Keratinocyte (primary cell): Measurements from ENCODE around the gene PARP3. TPM values are rescaled to one million over a fixed set of nuclear protein-coding genes. Genes with fewer than 3 reads are reported as not detected.

Source experiments
- DNase-seq: peaks from one replicate; pipeline ENCODE4 v3.0.0-alpha.2; 2011; ENCODE audit warnings: low read depth, missing footprints, low spot score
- FAIRE-seq: peaks from 2 replicates; lab custom pipeline; 2011; peaks lifted over from hg19 to GRCh38; lab: Jason Lieb, UNC
- H2AFZ ChIP-seq: 2 replicates; pipeline ENCODE4 v1.6.0; 2012; ENCODE audit warnings: low read length, control low read depth, inconsistent platforms; ENCODE audit not compliant: control insufficient read depth
- H3K27ac ChIP-seq: 2 replicates; pipeline ENCODE4 v1.5.1; 2011; ENCODE audit warnings: low read length; ENCODE audit not compliant: control insufficient read depth, insufficient read depth
- H3K27me3 ChIP-seq: 3 replicates; pipeline ENCODE4 v1.6.0; 2011; ENCODE audit warnings: low read length; ENCODE audit not compliant: control insufficient read depth, insufficient read depth; ENCODE audit errors: extremely low read depth
- H3K36me3 ChIP-seq, 2 experiments: 2 replicates in 1 of 2; 3 replicates in 1 of 2; pipeline ENCODE4 v1.5.1; 2011; ENCODE audit warnings: low read length in 2 of 2, mild to moderate bottlenecking in 1 of 2; ENCODE audit not compliant: control insufficient read depth in 2 of 2, insufficient read depth in 2 of 2; ENCODE audit errors: extremely low read depth in 1 of 2
- H3K4me1 ChIP-seq: 3 replicates; pipeline ENCODE4 v1.5.1; 2011; ENCODE audit warnings: low read length; ENCODE audit not compliant: control insufficient read depth, insufficient read depth; ENCODE audit errors: extremely low read depth
- H3K4me2 ChIP-seq: 3 replicates; pipeline ENCODE4 v1.6.0; 2011; ENCODE audit warnings: low read depth, low read length; ENCODE audit not compliant: control insufficient read depth, insufficient read depth; ENCODE audit errors: extremely low read depth
- H3K4me3 ChIP-seq, 3 experiments: fragments of 200-600 bp in 1 of 3; sonication (generic) in 1 of 3; 2 replicates in 2 of 3; 3 replicates in 1 of 3; pipeline ENCODE4 v1.5.1; 2011 to 2016; ENCODE audit warnings: low read length in 3 of 3, mild to moderate bottlenecking in 3 of 3, control low read depth in 2 of 3, inconsistent platforms in 1 of 3, low read depth in 1 of 3, mixed read lengths in 1 of 3, mixed run types in 1 of 3, moderate library complexity in 1 of 3; ENCODE audit not compliant: control insufficient read depth in 2 of 3, insufficient read depth in 2 of 3; ENCODE audit errors: extremely low read depth in 1 of 3
- H3K79me2 ChIP-seq: 2 replicates; pipeline ENCODE4 v1.6.0; 2012; ENCODE audit warnings: low read length; ENCODE audit not compliant: control insufficient read depth, insufficient read depth
- H3K9ac ChIP-seq: 3 replicates; pipeline ENCODE4 v1.6.0; 2011; ENCODE audit warnings: low read length; ENCODE audit not compliant: control insufficient read depth, insufficient read depth; ENCODE audit errors: extremely low read depth
- H3K9me1 ChIP-seq: 3 replicates; pipeline ENCODE4 v1.6.0; 2011; ENCODE audit warnings: low read length; ENCODE audit not compliant: control insufficient read depth, insufficient read depth; ENCODE audit errors: extremely low read depth
- H3K9me3 ChIP-seq: 2 replicates; pipeline ENCODE4 v1.5.1; 2012; ENCODE audit warnings: low read depth, low read length; ENCODE audit not compliant: control insufficient read depth
- H4K20me1 ChIP-seq: 3 replicates; pipeline ENCODE4 v1.6.0; 2011; ENCODE audit warnings: low read length; ENCODE audit not compliant: control insufficient read depth, insufficient read depth; ENCODE audit errors: extremely low read depth
- CTCF ChIP-seq, 3 experiments: IDR thresholded peaks in 1 of 3; conservative IDR thresholded peaks in 1 of 3; optimal IDR thresholded peaks in 1 of 3; 2 replicates in 2 of 3; 3 replicates in 1 of 3; pipeline versions ENCODE3 to v1.5.1; 2011; ENCODE audit warnings: low read length in 3 of 3, mild to moderate bottlenecking in 3 of 3, moderate library complexity in 2 of 3, control low read depth in 1 of 3, inconsistent platforms in 1 of 3; ENCODE audit not compliant: insufficient read depth in 2 of 3; ENCODE audit errors: extremely low read depth in 1 of 3
- EZH2 ChIP-seq: IDR thresholded peaks from one replicate; pipeline ENCODE4 v1.6.1; 2012; ENCODE audit warnings: inconsistent platforms, mild to moderate bottlenecking, low read length, moderate library complexity
- dilution Hi-C: fragments of 300-500 bp; cut with MboI; formaldehyde crosslinking; loops from one replicate; pipeline ENCODE4 v1.7.0; 2020; ENCODE audit warnings: low sequenced_read_pairs; ENCODE audit not compliant: extremely low pct_ligation_motif_present
- polyA plus RNA-seq, 5 experiments: library from polyadenylated mRNA; depleted of rRNA in 3 of 5; stranded (reverse) in 3 of 5; stranded (forward) in 1 of 5; unstranded in 1 of 5; fragments of >200 nt; gene quantifications; 1 replicate in 1 of 5; 2 replicates in 3 of 5; 3 replicates in 1 of 5; pipeline versions ENCODE4 v1.2.1 to v1.2.3, GENCODE V29; 2011 to 2012; ENCODE audit warnings: missing spikeins in 2 of 5, low read depth in 1 of 5, low replicate concordance in 1 of 5

The PARP3 gene
- polyA plus RNA-seq, 1 donor (not counting 4 experiments of a cell fraction or from before 2014, with no cell fraction given), result 6.4 TPM

DNA sequence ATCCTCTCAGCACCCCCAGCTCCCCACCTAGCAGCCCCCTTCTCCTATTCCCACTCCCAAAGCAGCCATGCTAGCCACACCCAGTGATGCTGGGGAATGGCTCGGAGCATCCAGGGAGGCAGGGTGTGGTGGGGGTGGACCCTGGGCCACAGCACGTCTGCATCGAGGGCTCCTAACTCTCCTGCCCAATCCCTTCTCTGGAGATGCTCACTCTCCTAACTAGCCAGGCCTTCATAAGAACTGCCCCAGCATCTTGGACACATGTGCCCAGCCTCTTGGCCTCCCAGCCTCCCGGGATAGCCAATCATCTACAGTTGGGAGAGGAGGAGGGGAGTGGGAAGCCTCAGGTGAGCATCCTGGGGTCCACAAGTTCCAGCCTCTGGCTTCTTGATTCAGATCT lies 22.4 kb downstream of the PARP3 start:
- TF ChIP-seq CTCF (optimal IDR thresholded peaks at IDR 0.05 in 1 of 3, IDR thresholded peaks at IDR 0.05 in 1 of 3, conservative IDR thresholded peaks at IDR 0.05 in 1 of 3; ENCODE audit: extremely low read depth in 1 of 3, insufficient read depth in 2 of 3, low read length in 3 of 3), result no peak
- TF ChIP-seq EZH2, result no peak
- H3K4me2 ChIP-seq, result no peak overlapping the region
- DNase-seq (no peak), FAIRE-seq (no peak)
- dilution Hi-C loops, result no loop called here
- H3K4me3 ChIP-seq, result no peak overlapping the region
- H3K36me3 ChIP-seq, result peaks cover 0 to 15% of the 10 kb centered on the region in 2 experiments
- no peaks in the 10 kb centered on the region for H3K9me1 ChIP-seq
- H3K79me2 ChIP-seq, result no peaks in the 10 kb centered on the region
- peaks cover 4% of the 10 kb centered on the region for H3K4me1 ChIP-seq
- H2AFZ ChIP-seq, result no peak overlapping the region
- no peaks in the 10 kb centered on the region for H3K27me3 ChIP-seq
- no peak overlapping the region for H3K27ac ChIP-seq
- no peaks in the 10 kb centered on the region for H3K9me3 ChIP-seq
- H3K9ac ChIP-seq, result no peak overlapping the region
- H4K20me1 ChIP-seq, result no peaks in the 10 kb centered on the region

DNA sequence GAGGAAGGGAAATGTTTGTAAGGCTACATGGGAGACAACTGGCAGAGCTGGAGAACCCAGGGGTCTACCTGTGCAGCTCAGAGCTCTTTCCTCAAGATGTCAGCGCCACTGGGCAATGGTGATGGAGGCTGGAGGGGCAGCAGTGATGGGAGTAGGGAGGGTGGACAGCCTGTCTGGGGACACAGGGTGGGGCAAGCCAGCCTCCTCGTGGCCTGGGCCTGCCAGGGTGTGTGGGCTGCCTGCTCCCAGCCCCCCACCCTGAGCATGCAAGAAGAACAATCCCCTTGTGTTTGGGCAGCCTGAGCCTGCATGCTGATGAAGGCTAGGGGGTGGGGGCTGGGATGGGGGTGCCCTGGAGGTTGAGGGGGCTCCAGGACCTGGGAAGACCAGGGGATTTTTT lies 23.9 kb downstream of the PARP3 start:
- TF ChIP-seq EZH2, result no peak
- no peak for TF ChIP-seq CTCF (optimal IDR thresholded peaks at IDR 0.05 in 1 of 3, IDR thresholded peaks at IDR 0.05 in 1 of 3, conservative IDR thresholded peaks at IDR 0.05 in 1 of 3; ENCODE audit: extremely low read depth in 1 of 3, insufficient read depth in 2 of 3, low read length in 3 of 3)
- Histone ChIP-seq H3K36me3 (peaks cover 0 to 5% of the 10 kb centered on the region in 2 experiments), H2AFZ (no peak overlapping the region), H3K4me3 (peak overlapping the region in 1 of 3 experiments; percentile 44), H3K27me3 (no peaks in the 10 kb centered on the region), H3K79me2 (no peaks in the 10 kb centered on the region), H3K9me3 (no peaks in the 10 kb centered on the region), H4K20me1 (no peaks in the 10 kb centered on the region), H3K9me1 (no peaks in the 10 kb centered on the region), H3K4me1 (peaks cover 11% of the 10 kb centered on the region), H3K4me2 (no peak overlapping the region), H3K27ac (no peak overlapping the region), H3K9ac (no peak overlapping the region)
- dilution Hi-C loops, result no loop called here
- DNase-seq (no peak), FAIRE-seq (no peak)
